Esophagus squamous epithelium (tissue), 5 donors: ENCODE results near the gene TMEM214. TPM values are rescaled to one million over a fixed set of nuclear protein-coding genes. Genes with fewer than 3 reads are reported as not detected.
A peak's percentile ranks its signal among the peaks of the same experiment; 100 is the strongest.

Experiments used
- DNase-seq: peaks from one replicate; lab custom pipeline; 2025; lab: John Stamatoyannopoulos, UW
- H3K27ac ChIP-seq, 4 donors: fragments of 200-600 bp; sonication (generic); one replicate each; pipeline ENCODE4 v1.5.1; 2016 to 2019; ENCODE audit warnings: mild to moderate bottlenecking in 1 of 4
- H3K27me3 ChIP-seq, 4 donors: fragments of 200-600 bp; sonication (generic); 1 replicate in 3 of 4; 2 replicates in 1 of 4; pipeline versions ENCODE4 v1.5.1 to v1.6.0; 2017 to 2021; ENCODE audit warnings: antibody characterized with exemption in 1 of 4
- H3K36me3 ChIP-seq, 3 donors: fragments of 200-600 bp; sonication (generic); one replicate each; pipeline ENCODE4 v1.5.1; 2016 to 2019
- H3K4me1 ChIP-seq, 3 donors: fragments of 200-600 bp; sonication (generic); one replicate each; pipeline ENCODE4 v1.5.1; 2017 to 2019
- H3K4me3 ChIP-seq, 4 donors: fragments of 200-600 bp; sonication (generic); 1 replicate in 3 of 4; 2 replicates in 1 of 4; pipeline ENCODE4 v1.5.1; 2016 to 2019; ENCODE audit warnings: mild to moderate bottlenecking in 2 of 4, moderate library complexity in 1 of 4
- H3K9me3 ChIP-seq, 3 donors: fragments of 200-600 bp; sonication (generic); one replicate each; pipeline ENCODE4 v1.5.1; 2016 to 2019
- CTCF ChIP-seq, 6 experiments: fragments of 450-650 bp in 4 of 6; fragments of 200-600 bp in 2 of 6; sonication (generic) in 2 of 6; IDR thresholded peaks; one replicate each; pipeline ENCODE4 v1.5.1; 2016 to 2019; ENCODE audit warnings: antibody characterized with exemption in 6 of 6, mild to moderate bottlenecking in 4 of 6, moderate library complexity in 4 of 6
- POLR2A ChIP-seq, 4 donors: fragments of 450-650 bp; IDR thresholded peaks; one replicate each; pipeline ENCODE4 v1.6.1; 2017; ENCODE audit warnings: antibody characterized with exemption in 4 of 4, mild to moderate bottlenecking in 4 of 4, moderate library complexity in 3 of 4
- WGBS, 2 donors: methylation state at CpG; one replicate each; pipeline ENCODE4 v1.1.5; 2018; 5-methylcytosine and 5-hydroxymethylcytosine counted together
- intact Hi-C: fragments of 100-400 bp; cut with DNase I; formaldehyde crosslinking; loops from one replicate; pipeline ENCODE4 v1.15.0; 2022
- total RNA-seq, 4 donors: library from RNA; depleted of rRNA; stranded (reverse); fragments of >200 nt; gene quantifications; one replicate each; pipeline ENCODE4 v1.1.0, GENCODE V29; 2016
- donor health status: DM: yes; HTN: yes; CAD: no.

Gene TMEM214
- 10 to 100 TPM; 15.7 to 34.5 (median 32.1) TPM for total RNA-seq

- Histone ChIP-seq H3K4me3 (peak within 1 kb of the TSS; percentile 83 to 98 (median 95)), H3K27ac (peak within 1 kb of the TSS; percentile 79 to 91 (median 90)), H3K4me1 (peaks cover 11 to 35% (median 17%) of the 10 kb centered on the region in 3 donors), H3K9me3 (no peaks in the 10 kb centered on the region), H3K27me3 (no peaks in the 10 kb centered on the region), H3K36me3 (peaks cover 19 to 59% (median 27%) of the 10 kb centered on the region in 3 donors)
- DNase-seq = peak; percentile 46
- peak in 1 of 6 experiments; percentile 9 for TF ChIP-seq CTCF (IDR thresholded peaks at IDR 0.05)
- TF ChIP-seq POLR2A (IDR thresholded peaks at IDR 0.05) = peak in 3 of 4 donors; percentile 41 to 74 (median 62)
- intact Hi-C loops = no loop called here
- WGBS, 2 donors = 0% methylated on average over 10 to 16 of the region's 76 CpGs
Observed at GRCh38 chr2:27032495-27033252, at the start of gene TMEM214. Gene TMEM214, plus strand, starts transcription at chr2:27032965. Its CDS starts 51 bp downstream, at chr2:27033016.

GRCh38 chr2:26983746-26984145, 49.0 kb upstream of the TMEM214 start:
- Histone ChIP-seq H3K9me3 (no peaks in the 10 kb centered on the region), H3K27me3 (no peaks in the 10 kb centered on the region), H3K4me3 (no peak overlapping the region), H3K36me3 (no peaks in the 10 kb centered on the region), H3K4me1 (peaks cover 0 to 20% (median 7%) of the 10 kb centered on the region in 3 donors), H3K27ac (no peak overlapping the region)
- DNase-seq = no peak
- WGBS, 2 donors = 66 to 71% methylated on average over 3 of the region's 3 CpGs
- no peak for TF ChIP-seq POLR2A (IDR thresholded peaks at IDR 0.05)
- no peak for TF ChIP-seq CTCF (IDR thresholded peaks at IDR 0.05)
- intact Hi-C loops = no loop called here

GRCh38 chr2:26985807-26986206, 47.0 kb upstream of the TMEM214 start:
- Histone ChIP-seq H3K36me3 (no peaks in the 10 kb centered on the region), H3K4me3 (no peak overlapping the region), H3K4me1 (peaks cover 0 to 20% (median 7%) of the 10 kb centered on the region in 3 donors), H3K27me3 (no peaks in the 10 kb centered on the region), H3K9me3 (no peaks in the 10 kb centered on the region), H3K27ac (no peak overlapping the region)
- intact Hi-C loops = no loop called here
- no peak for DNase-seq
- 81 to 83% methylated on average over 4 of the region's 4 CpGs for WGBS, 2 donors
- TF ChIP-seq CTCF (IDR thresholded peaks at IDR 0.05) (no peak), POLR2A (IDR thresholded peaks at IDR 0.05) (no peak)

GRCh38 chr2:26986576-26986975, 46.2 kb upstream of the TMEM214 start:
- TF ChIP-seq POLR2A (IDR thresholded peaks at IDR 0.05) = no peak
- TF ChIP-seq CTCF (IDR thresholded peaks at IDR 0.05) = no peak
- WGBS, 2 donors = 73 to 78% methylated on average over 5 of the region's 5 CpGs

More at GRCh38 chr2:26986576-26986975, 46.2 kb upstream of the TMEM214 start:
- Histone ChIP-seq H3K9me3 (no peaks in the 10 kb centered on the region), H3K27ac (no peak overlapping the region), H3K27me3 (no peaks in the 10 kb centered on the region), H3K4me3 (no peak overlapping the region), H3K4me1 (peaks cover 0 to 15% (median 7%) of the 10 kb centered on the region in 3 donors), H3K36me3 (no peaks in the 10 kb centered on the region)
- no peak for DNase-seq
- intact Hi-C loops = no loop called here
